DOHH2 (cell line): ENCODE measurements around the gene DNMT3A.

Source experiments
- H3F3A ChIP-seq: fragments of 200-600 bp; sonication (generic), shearing (Covaris generic); 2 replicates; pipeline ENCODE4 v1.6.0; 2016; ENCODE audit warnings: antibody characterized with exemption, mild to moderate bottlenecking; ENCODE audit not compliant: control insufficient read depth, insufficient read depth
- H3K27ac ChIP-seq: fragments of 200-600 bp; sonication (generic); 2 replicates; pipeline ENCODE4 v1.5.1; 2014; ENCODE audit warnings: low read depth, mild to moderate bottlenecking, low read length, moderate library complexity
- H3K27me3 ChIP-seq: fragments of 200-600 bp; sonication (generic); 2 replicates; pipeline ENCODE4 v1.6.1; 2014; ENCODE audit warnings: mild to moderate bottlenecking, low read length, mixed read lengths; ENCODE audit not compliant: control insufficient read depth
- H3K36me3 ChIP-seq: fragments of 200-600 bp; sonication (generic); 2 replicates; pipeline ENCODE4 v1.6.1; 2014; ENCODE audit warnings: mild to moderate bottlenecking, low read length, moderate library complexity, mixed read lengths; ENCODE audit not compliant: control insufficient read depth
- H3K4me1 ChIP-seq: fragments of 200-600 bp; sonication (generic); 2 replicates; pipeline ENCODE4 v1.6.1; 2014; ENCODE audit warnings: mild to moderate bottlenecking, low read length, mixed read lengths; ENCODE audit not compliant: control insufficient read depth
- H3K4me2 ChIP-seq: fragments of 200-600 bp; sonication (generic); 2 replicates; pipeline ENCODE4 v1.6.0; 2014; ENCODE audit warnings: mild to moderate bottlenecking, low read length, moderate library complexity
- H3K4me3 ChIP-seq: fragments of 200-600 bp; sonication (generic); 2 replicates; pipeline ENCODE4 v1.5.1; 2014; ENCODE audit warnings: mild to moderate bottlenecking, low read length, mixed read lengths
- H3K79me2 ChIP-seq: fragments of 200-600 bp; sonication (generic); 2 replicates; pipeline ENCODE4 v1.6.1; 2014; ENCODE audit warnings: mild to moderate bottlenecking, low read length, mixed read lengths; ENCODE audit not compliant: control insufficient read depth
- H3K9me2 ChIP-seq: fragments of 200-600 bp; sonication (generic); replicated peaks from 2 replicates; pipeline ENCODE4 v1.6.1; 2014; ENCODE audit warnings: mild to moderate bottlenecking, low read length, mixed read lengths; ENCODE audit not compliant: control insufficient read depth
- H3K9me3 ChIP-seq: fragments of 200-600 bp; sonication (generic); 2 replicates; pipeline ENCODE4 v1.6.1; 2014; ENCODE audit warnings: antibody characterized with exemption, low read length, mixed read lengths; ENCODE audit not compliant: control insufficient read depth, insufficient read depth
- H4K20me1 ChIP-seq: fragments of 200-600 bp; sonication (generic); 2 replicates; pipeline ENCODE4 v1.6.0; 2014; ENCODE audit warnings: low read depth, mild to moderate bottlenecking, antibody characterized with exemption, low read length, moderate library complexity; ENCODE audit not compliant: control insufficient read depth, insufficient read depth
- CTCF ChIP-seq: fragments of 200-600 bp; sonication (generic); IDR thresholded peaks from one replicate; pipeline ENCODE4 v1.5.1; 2014; ENCODE audit warnings: antibody characterized with exemption, mild to moderate bottlenecking, low read depth, low read length; ENCODE audit not compliant: poor library complexity, severe bottlenecking
- EZH2phosphoT487 ChIP-seq: fragments of 200-600 bp; sonication (generic); IDR thresholded peaks from 2 replicates; pipeline ENCODE4 v1.6.1; 2017; ENCODE audit warnings: borderline replicate concordance, mild to moderate bottlenecking, antibody characterized with exemption, low read length, moderate library complexity, mixed read lengths

DNMT3A gene

GRCh38 chr2:25300001-25300400 is 41.7 kb downstream of the DNMT3A start:
- Histone ChIP-seq H3K36me3 (no peaks in the 10 kb centered on the region), H3K9me2 (no peaks in the 10 kb centered on the region), H3K9me3 (no peaks in the 10 kb centered on the region), H3K4me2 (no peak overlapping the region), H3F3A (peaks cover 4% of the 10 kb centered on the region; the same call in 1 of the 2 replicates), H4K20me1 (no peaks in the 10 kb centered on the region), H3K4me3 (no peak overlapping the region), H3K27ac (no peak overlapping the region), H3K27me3 (0 out of 2 replicates have a peak, but pooled peaks cover 3% of the 10 kb centered on the region), H3K4me1 (peaks cover 41% of the 10 kb centered on the region), H3K79me2 (no peaks in the 10 kb centered on the region)
- TF ChIP-seq EZH2phosphoT487: no peak
- no peak for TF ChIP-seq CTCF

GRCh38 chr2:25298776-25299431 is 42.8 kb downstream of the DNMT3A start:
- Histone ChIP-seq H3K4me3 (no peak overlapping the region), H3K27ac (no peak overlapping the region), H3K4me1 (peaks cover 52% of the 10 kb centered on the region), H3K9me2 (no peaks in the 10 kb centered on the region), H3K79me2 (no peaks in the 10 kb centered on the region), H3K4me2 (no peak overlapping the region), H3F3A (peaks cover 4% of the 10 kb centered on the region; the same call in 1 of the 2 replicates), H3K27me3 (0 out of 2 replicates have a peak, but pooled peaks cover 3% of the 10 kb centered on the region), H3K36me3 (no peaks in the 10 kb centered on the region), H4K20me1 (no peaks in the 10 kb centered on the region), H3K9me3 (no peaks in the 10 kb centered on the region)
- TF ChIP-seq CTCF: no peak
- no peak for TF ChIP-seq EZH2phosphoT487

- no peak for TF ChIP-seq EZH2phosphoT487
- peak; percentile 25 for TF ChIP-seq CTCF
- Histone ChIP-seq H3K9me2 (no peaks in the 10 kb centered on the region), H3K4me1 (peaks cover 52% of the 10 kb centered on the region), H3K36me3 (no peaks in the 10 kb centered on the region), H3K4me2 (no peak overlapping the region), H3K9me3 (no peaks in the 10 kb centered on the region), H3F3A (peaks cover 4% of the 10 kb centered on the region; the same call in 1 of the 2 replicates), H4K20me1 (no peaks in the 10 kb centered on the region), H3K79me2 (no peaks in the 10 kb centered on the region), H3K27me3 (0 out of 2 replicates have a peak, but pooled peaks cover 3% of the 10 kb centered on the region), H3K4me3 (no peak overlapping the region), H3K27ac (no peak overlapping the region)
These were observed 44.0 kb downstream of the DNMT3A start for GRCh38 chr2:25297738-25298137.
